ENCODE measurements around the gene EYS. TPM values are rescaled to one million over a fixed set of nuclear protein-coding genes. Genes with fewer than 3 reads are reported as not detected.

The EYS gene
- polyA plus RNA-seq, 1 of the 3 experiments (the other 2 are of a cell fraction) = 0.05 TPM

DNA sequence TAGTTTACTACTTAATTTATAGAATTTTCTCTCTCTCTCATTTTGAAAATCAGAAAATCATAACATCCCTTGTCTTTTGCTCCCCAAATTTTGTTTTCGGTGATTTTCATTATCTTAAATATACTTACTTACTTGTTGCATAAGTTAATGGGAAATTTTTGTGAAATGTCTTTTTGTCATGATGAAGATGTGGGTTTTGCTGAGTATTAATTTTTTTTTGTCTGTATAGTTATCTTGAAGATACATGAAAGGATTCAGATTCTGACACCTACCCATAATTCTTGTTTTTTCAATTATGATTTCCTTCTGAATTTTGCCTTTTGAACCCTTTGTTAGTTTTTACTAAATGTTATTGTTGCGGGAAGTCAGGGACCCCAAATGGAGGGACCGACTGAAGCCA, 817.9 kb downstream of the EYS start:
- TF ChIP-seq, protein P1, sequence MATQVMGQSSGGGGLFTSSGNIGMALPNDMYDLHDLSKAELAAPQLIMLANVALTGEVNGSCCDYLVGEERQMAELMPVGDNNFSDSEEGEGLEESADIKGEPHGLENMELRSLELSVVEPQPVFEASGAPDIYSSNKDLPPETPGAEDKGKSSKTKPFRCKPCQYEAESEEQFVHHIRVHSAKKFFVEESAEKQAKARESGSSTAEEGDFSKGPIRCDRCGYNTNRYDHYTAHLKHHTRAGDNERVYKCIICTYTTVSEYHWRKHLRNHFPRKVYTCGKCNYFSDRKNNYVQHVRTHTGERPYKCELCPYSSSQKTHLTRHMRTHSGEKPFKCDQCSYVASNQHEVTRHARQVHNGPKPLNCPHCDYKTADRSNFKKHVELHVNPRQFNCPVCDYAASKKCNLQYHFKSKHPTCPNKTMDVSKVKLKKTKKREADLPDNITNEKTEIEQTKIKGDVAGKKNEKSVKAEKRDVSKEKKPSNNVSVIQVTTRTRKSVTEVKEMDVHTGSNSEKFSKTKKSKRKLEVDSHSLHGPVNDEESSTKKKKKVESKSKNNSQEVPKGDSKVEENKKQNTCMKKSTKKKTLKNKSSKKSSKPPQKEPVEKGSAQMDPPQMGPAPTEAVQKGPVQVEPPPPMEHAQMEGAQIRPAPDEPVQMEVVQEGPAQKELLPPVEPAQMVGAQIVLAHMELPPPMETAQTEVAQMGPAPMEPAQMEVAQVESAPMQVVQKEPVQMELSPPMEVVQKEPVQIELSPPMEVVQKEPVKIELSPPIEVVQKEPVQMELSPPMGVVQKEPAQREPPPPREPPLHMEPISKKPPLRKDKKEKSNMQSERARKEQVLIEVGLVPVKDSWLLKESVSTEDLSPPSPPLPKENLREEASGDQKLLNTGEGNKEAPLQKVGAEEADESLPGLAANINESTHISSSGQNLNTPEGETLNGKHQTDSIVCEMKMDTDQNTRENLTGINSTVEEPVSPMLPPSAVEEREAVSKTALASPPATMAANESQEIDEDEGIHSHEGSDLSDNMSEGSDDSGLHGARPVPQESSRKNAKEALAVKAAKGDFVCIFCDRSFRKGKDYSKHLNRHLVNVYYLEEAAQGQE (IDR thresholded peaks at IDR 0.05; ENCODE audit: low read depth, low read length) = no peak
- no peak for TF ChIP-seq RAD21 (IDR thresholded peaks at IDR 0.05; ENCODE audit: low read length)
- TF ChIP-seq FOXJ3 (CRISPR knock-in tag; IDR thresholded peaks at IDR 0.05) = no peak
- TF ChIP-seq MEF2A (IDR thresholded peaks at IDR 0.05; ENCODE audit: borderline replicate concordance, low read depth) = no peak
- TF ChIP-seq EZH2phosphoT487 (IDR thresholded peaks at IDR 0.05; ENCODE audit: borderline replicate concordance, low read depth) = no peak
- no peak for TF ChIP-seq FOSL2 (IDR thresholded peaks at IDR 0.05; ENCODE audit: borderline replicate concordance, low read depth)
- TF ChIP-seq RFX5 (IDR thresholded peaks at IDR 0.05; ENCODE audit: low read length) = no peak
- no peak overlapping the region for H3K4me2 ChIP-seq
- no peak overlapping the region for H2AFZ ChIP-seq (ENCODE audit: low read depth)
- H3F3A ChIP-seq (replicated peaks; ENCODE audit: insufficient read depth) = no peaks in the 10 kb centered on the region
- DNase-seq = no peak
- POLR2A ChIA-PET = no interaction called here
- WGBS (ENCODE audit: low lambda C conversion rate) = 66% methylated on average over 3 of the region's 3 CpGs
- no peak overlapping the region for H3K27ac ChIP-seq (ENCODE audit: low read depth in 2 of 2, low read length in 1 of 2)
- H3K9me3 ChIP-seq = no peaks in the 10 kb centered on the region; the same call in 1 of the 2 replicates
- H3K36me3 ChIP-seq (replicated peaks in 1 of 2; ENCODE audit: control insufficient read depth in 1 of 2, insufficient read depth in 2 of 2, low read length in 1 of 2) = no peaks in the 10 kb centered on the region
- no peak overlapping the region for H3K4me3 ChIP-seq (ENCODE audit: low read depth in 2 of 2, low read length in 1 of 2)
- H3K9me2 ChIP-seq = no peaks in the 10 kb centered on the region
- H3K27me3 ChIP-seq (ENCODE audit: insufficient read depth) = no peaks in the 10 kb centered on the region
- no peaks in the 10 kb centered on the region for H3K79me2 ChIP-seq (ENCODE audit: insufficient read depth)
- H4K20me1 ChIP-seq (ENCODE audit: insufficient read depth) = no peaks in the 10 kb centered on the region
- H3K4me1 ChIP-seq (ENCODE audit: control insufficient read depth in 1 of 2, insufficient read depth in 2 of 2, low read depth in 1 of 2, low read length in 1 of 2) = no peaks in the 10 kb centered on the region
- CTCF ChIA-PET = no interaction called here
- H3K9ac ChIP-seq = no peak overlapping the region

DNA sequence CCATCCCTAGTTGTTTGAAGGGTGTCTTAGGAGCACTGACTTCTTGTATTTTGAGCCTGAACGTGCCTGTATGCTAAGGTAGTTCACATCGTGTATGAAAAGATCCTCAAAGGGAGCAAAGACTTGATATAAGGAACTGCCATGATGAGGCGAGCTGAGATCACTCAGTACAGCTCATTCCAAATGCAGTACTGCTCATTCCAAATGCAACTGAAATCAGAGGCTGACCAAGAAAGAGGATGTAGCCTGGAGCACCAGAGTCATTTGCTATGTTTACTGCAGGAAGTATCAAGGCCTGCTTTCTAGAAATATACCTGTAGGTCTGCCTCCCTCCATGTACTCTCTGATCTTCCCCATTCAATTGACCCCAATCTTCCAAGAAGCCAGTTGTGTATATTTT, 832.2 kb downstream of the EYS start:
- no peak for DNase-seq
- WGBS (ENCODE audit: low lambda C conversion rate) = 42% methylated on average over 3 of the region's 3 CpGs

More for the DNA sequence above, 832.2 kb downstream of the EYS start:
- Histone ChIP-seq H2AFZ (ENCODE audit: low read depth) (no peak overlapping the region), H3K9me2 (no peaks in the 10 kb centered on the region), H3K4me3 (ENCODE audit: low read depth in 2 of 2, low read length in 1 of 2) (no peak overlapping the region), H3K9ac (no peak overlapping the region), H4K20me1 (ENCODE audit: insufficient read depth) (no peaks in the 10 kb centered on the region), H3K4me1 (ENCODE audit: control insufficient read depth in 1 of 2, insufficient read depth in 2 of 2, low read depth in 1 of 2, low read length in 1 of 2) (no peaks in the 10 kb centered on the region), H3K79me2 (ENCODE audit: insufficient read depth) (no peaks in the 10 kb centered on the region), H3K27ac (ENCODE audit: low read depth in 2 of 2, low read length in 1 of 2) (no peak overlapping the region), H3F3A (replicated peaks; ENCODE audit: insufficient read depth) (no peaks in the 10 kb centered on the region), H3K27me3 (ENCODE audit: insufficient read depth) (no peaks in the 10 kb centered on the region), H3K9me3 (no peaks in the 10 kb centered on the region), H3K4me2 (no peak overlapping the region), H3K36me3 (replicated peaks in 1 of 2; ENCODE audit: control insufficient read depth in 1 of 2, insufficient read depth in 2 of 2, low read length in 1 of 2) (no peaks in the 10 kb centered on the region)
- ChIA-PET CTCF (no interaction called here), POLR2A (no interaction called here)
- TF ChIP-seq FOXJ3 (CRISPR knock-in tag; IDR thresholded peaks at IDR 0.05) (no peak), NRF1 (IDR thresholded peaks at IDR 0.05; ENCODE audit: low read depth, low read length) (no peak), MXI1 (IDR thresholded peaks at IDR 0.05; ENCODE audit: low read depth, low read length) (no peak), YY1 (IDR thresholded peaks at IDR 0.05; ENCODE audit: low read depth) (no peak), CHD2 (IDR thresholded peaks at IDR 0.05; ENCODE audit: low read length, partially characterized antibody) (no peak), RAD21 (IDR thresholded peaks at IDR 0.05; ENCODE audit: low read length) (no peak), JUND (IDR thresholded peaks at IDR 0.05) (no peak), POLR2AphosphoS5 (IDR thresholded peaks at IDR 0.05; ENCODE audit: low read depth, low read length) (no peak), SMC3 (IDR thresholded peaks at IDR 0.05; ENCODE audit: low read depth, low read length) (no peak), RXRA (IDR thresholded peaks at IDR 0.05; ENCODE audit: borderline replicate concordance, low read depth) (no peak), RCOR1 (IDR thresholded peaks at IDR 0.05; ENCODE audit: low read length) (no peak)
- TF ChIP-seq, protein P2, sequence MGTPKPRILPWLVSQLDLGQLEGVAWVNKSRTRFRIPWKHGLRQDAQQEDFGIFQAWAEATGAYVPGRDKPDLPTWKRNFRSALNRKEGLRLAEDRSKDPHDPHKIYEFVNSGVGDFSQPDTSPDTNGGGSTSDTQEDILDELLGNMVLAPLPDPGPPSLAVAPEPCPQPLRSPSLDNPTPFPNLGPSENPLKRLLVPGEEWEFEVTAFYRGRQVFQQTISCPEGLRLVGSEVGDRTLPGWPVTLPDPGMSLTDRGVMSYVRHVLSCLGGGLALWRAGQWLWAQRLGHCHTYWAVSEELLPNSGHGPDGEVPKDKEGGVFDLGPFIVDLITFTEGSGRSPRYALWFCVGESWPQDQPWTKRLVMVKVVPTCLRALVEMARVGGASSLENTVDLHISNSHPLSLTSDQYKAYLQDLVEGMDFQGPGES (IDR thresholded peaks at IDR 0.05; ENCODE audit: low read depth, low read length) = no peak
- TF ChIP-seq, protein P3, sequence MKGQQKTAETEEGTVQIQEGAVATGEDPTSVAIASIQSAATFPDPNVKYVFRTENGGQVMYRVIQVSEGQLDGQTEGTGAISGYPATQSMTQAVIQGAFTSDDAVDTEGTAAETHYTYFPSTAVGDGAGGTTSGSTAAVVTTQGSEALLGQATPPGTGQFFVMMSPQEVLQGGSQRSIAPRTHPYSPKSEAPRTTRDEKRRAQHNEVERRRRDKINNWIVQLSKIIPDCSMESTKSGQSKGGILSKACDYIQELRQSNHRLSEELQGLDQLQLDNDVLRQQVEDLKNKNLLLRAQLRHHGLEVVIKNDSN (IDR thresholded peaks at IDR 0.05; ENCODE audit: borderline replicate concordance, low read depth) = no peak
- TF ChIP-seq, protein P4, sequence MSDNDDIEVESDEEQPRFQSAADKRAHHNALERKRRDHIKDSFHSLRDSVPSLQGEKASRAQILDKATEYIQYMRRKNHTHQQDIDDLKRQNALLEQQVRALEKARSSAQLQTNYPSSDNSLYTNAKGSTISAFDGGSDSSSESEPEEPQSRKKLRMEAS (IDR thresholded peaks at IDR 0.05; ENCODE audit: low read depth) = no peak

All from SK-N-SH (cell line).